PFSK-1 (cell line): ENCODE measurements around the gene IL4.

Experiments used
- POLR2AphosphoS5 ChIP-seq: IDR thresholded peaks from 2 replicates; pipeline ENCODE4 v1.6.1; 2012; ENCODE audit warnings: low read depth, mild to moderate bottlenecking, control low read depth, low read length, moderate library complexity
- REST ChIP-seq, 2 experiments: IDR thresholded peaks; 2 replicates each; pipeline versions ENCODE4 v1.6.1 to v1.8.0; 2011 to 2012; ENCODE audit warnings: low read depth in 2 of 2, low read length in 2 of 2, control low read depth in 1 of 2, inconsistent platforms in 1 of 2, mild to moderate bottlenecking in 1 of 2, moderate library complexity in 1 of 2; ENCODE audit not compliant: insufficient read depth in 1 of 2
- TAF1 ChIP-seq: IDR thresholded peaks from 2 replicates; pipeline ENCODE4 v1.6.1; 2012; ENCODE audit warnings: low read length, control low read depth, borderline replicate concordance; ENCODE audit not compliant: insufficient read depth

GRCh38 chr5:132667309-132667708 lies 6.5 kb upstream of the IL4 start:
- TF ChIP-seq TAF1 (no peak), REST (IDR thresholded peaks at IDR 0.05; ENCODE audit: insufficient read depth in 1 of 2, low read depth in 2 of 2, low read length in 2 of 2) (no peak), POLR2AphosphoS5 (no peak)
